ENCODE data around the gene CANT1. TPM values are rescaled to one million over a fixed set of nuclear protein-coding genes. Genes with fewer than 3 reads are reported as not detected.

The CANT1 gene
- total RNA-seq, 1 experiment from 2014 or later: 62.5 TPM

DNA sequence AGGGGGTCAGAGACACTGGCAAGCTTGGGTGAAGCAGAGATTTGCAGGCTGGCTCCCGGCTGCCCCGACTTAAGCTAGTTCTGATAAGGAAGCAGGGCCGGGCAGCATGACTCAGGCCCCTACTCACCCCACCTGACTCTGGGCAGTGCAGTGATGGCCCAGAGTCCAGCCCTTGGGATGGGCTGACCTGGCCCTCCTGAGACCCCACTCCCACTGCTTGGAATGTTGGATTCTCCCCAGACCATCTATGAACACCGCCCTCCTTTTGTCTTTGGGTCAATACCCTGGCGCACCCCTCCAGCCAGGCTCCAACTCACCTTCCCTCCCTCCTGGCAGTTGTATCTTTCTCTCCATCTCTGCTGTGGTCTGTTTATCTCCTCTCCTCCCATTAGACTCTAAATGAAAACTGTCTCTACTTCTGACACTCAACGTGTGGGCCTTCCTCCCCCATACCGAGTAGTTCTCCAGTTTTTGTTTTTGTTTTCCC lies 50.9 kb downstream of the CANT1 start:
- POLR2A ChIA-PET: interaction anchor here (0.6 to 1.3 kb wide), 2 partner anchors 119 to 152 kb away, joined by 3 read pairs; partner anchors contain the start of gene USP36
- intact Hi-C loops (cut with micrococcal nuclease): no loop called here
- H3K4me1 Mint-ChIP-seq (ENCODE audit: insufficient read depth, unreplicated experiment): peaks cover 11% of the 10 kb centered on the region
- H3K4me3 Mint-ChIP-seq (ENCODE audit: unreplicated experiment): no peak overlapping the region
- no peaks in the 10 kb centered on the region for H3K9me3 Mint-ChIP-seq (ENCODE audit: unreplicated experiment)
- no peak overlapping the region for H3K27ac Mint-ChIP-seq (ENCODE audit: low read depth, unreplicated experiment)
- DNase-seq (ENCODE audit: unreplicated experiment): no peak
- H3K36me3 Mint-ChIP-seq (ENCODE audit: insufficient read depth, unreplicated experiment): no peaks in the 10 kb centered on the region
- CTCF ChIA-PET: no interaction called here
- no TSS peak for BruUV-seq (replicated peaks)
- H3K27me3 Mint-ChIP-seq (ENCODE audit: insufficient read depth, unreplicated experiment): no peaks in the 10 kb centered on the region
- TF ChIP-seq, protein P1, sequence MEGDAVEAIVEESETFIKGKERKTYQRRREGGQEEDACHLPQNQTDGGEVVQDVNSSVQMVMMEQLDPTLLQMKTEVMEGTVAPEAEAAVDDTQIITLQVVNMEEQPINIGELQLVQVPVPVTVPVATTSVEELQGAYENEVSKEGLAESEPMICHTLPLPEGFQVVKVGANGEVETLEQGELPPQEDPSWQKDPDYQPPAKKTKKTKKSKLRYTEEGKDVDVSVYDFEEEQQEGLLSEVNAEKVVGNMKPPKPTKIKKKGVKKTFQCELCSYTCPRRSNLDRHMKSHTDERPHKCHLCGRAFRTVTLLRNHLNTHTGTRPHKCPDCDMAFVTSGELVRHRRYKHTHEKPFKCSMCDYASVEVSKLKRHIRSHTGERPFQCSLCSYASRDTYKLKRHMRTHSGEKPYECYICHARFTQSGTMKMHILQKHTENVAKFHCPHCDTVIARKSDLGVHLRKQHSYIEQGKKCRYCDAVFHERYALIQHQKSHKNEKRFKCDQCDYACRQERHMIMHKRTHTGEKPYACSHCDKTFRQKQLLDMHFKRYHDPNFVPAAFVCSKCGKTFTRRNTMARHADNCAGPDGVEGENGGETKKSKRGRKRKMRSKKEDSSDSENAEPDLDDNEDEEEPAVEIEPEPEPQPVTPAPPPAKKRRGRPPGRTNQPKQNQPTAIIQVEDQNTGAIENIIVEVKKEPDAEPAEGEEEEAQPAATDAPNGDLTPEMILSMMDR (IDR thresholded peaks at IDR 0.05; ENCODE audit: unreplicated experiment): no peak

DNA sequence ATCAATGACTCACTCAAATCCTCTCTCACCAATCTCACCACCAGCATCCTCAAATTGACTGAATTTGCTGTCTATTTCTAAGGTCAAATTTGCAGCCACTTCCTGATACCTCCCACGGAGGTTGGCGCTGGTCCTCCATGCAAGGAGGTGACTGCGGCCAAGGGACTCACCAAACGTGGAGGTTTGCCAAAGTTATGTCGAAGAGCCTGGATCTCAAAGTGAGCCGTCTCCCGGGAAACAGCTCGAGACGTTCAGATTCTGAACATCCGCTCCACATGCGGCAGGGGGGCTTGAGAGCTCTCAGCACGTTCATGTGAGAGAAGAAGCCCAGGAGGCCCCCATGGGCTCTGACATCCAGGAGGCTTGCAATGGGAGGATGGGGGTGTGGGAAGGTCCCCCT lies 52.4 kb downstream of the CANT1 start:
- Mint-ChIP-seq H3K4me3 (ENCODE audit: unreplicated experiment) (no peak overlapping the region), H3K4me1 (ENCODE audit: insufficient read depth, unreplicated experiment) (peaks cover 11% of the 10 kb centered on the region), H3K9me3 (ENCODE audit: unreplicated experiment) (no peaks in the 10 kb centered on the region), H3K27ac (ENCODE audit: low read depth, unreplicated experiment) (no peak overlapping the region), H3K27me3 (ENCODE audit: insufficient read depth, unreplicated experiment) (no peaks in the 10 kb centered on the region), H3K36me3 (ENCODE audit: insufficient read depth, unreplicated experiment) (no peaks in the 10 kb centered on the region)
- TF ChIP-seq, protein P1 (IDR thresholded peaks at IDR 0.05; ENCODE audit: unreplicated experiment): no peak
- POLR2A ChIA-PET: interaction anchor here (0.9 kb wide), 1 partner anchor 8 kb away, joined by 3 read pairs; no protein-coding TSS in a partner anchor
- CTCF ChIA-PET: interaction anchor here (1.1 kb wide), 1 partner anchor 14 kb away, joined by 7 read pairs; no protein-coding TSS in a partner anchor
- no TSS peak for BruUV-seq (replicated peaks)
- intact Hi-C loops (cut with micrococcal nuclease): no loop called here
- DNase-seq (ENCODE audit: unreplicated experiment): no peak

DNA sequence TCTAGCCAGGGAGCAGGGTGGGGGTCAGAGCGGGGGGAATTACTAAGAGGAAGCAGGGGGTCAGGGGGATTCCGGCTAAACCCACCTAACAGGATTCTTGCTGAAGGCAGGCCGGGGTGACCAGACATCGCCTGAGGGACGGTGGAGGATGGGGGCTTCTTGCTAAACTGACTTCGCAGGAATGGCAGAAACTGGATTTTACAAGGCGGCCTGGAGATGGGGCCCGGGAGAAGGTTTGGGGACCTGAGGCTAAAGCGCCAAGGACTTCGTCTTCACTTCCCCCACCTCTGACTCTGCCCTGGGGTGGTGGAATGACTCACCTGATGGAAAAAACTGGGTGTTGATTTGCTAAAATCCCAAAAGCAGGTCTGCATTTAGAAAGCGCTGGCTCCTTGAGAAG lies 53.3 kb downstream of the CANT1 start:
- H3K9me3 Mint-ChIP-seq (ENCODE audit: unreplicated experiment): no peaks in the 10 kb centered on the region
- ChIA-PET POLR2A (interaction anchor here (0.9 kb wide), 1 partner anchor 9 kb away, joined by 3 read pairs; no protein-coding TSS in a partner anchor), CTCF (interaction anchor here (0.6 to 1.1 kb wide), 3 partner anchors 15 to 85 kb away, joined by 3 to 7 read pairs (median 5); no protein-coding TSS in a partner anchor)
- no peak overlapping the region for H3K4me3 Mint-ChIP-seq (ENCODE audit: unreplicated experiment)
- TF ChIP-seq, protein P1 (IDR thresholded peaks at IDR 0.05; ENCODE audit: unreplicated experiment): no peak
- H3K4me1 Mint-ChIP-seq (ENCODE audit: insufficient read depth, unreplicated experiment): peaks cover 6% of the 10 kb centered on the region
- H3K36me3 Mint-ChIP-seq (ENCODE audit: insufficient read depth, unreplicated experiment): peaks cover 2% of the 10 kb centered on the region
- intact Hi-C loops (cut with micrococcal nuclease): no loop called here
- H3K27me3 Mint-ChIP-seq (ENCODE audit: insufficient read depth, unreplicated experiment): no peaks in the 10 kb centered on the region
- no peak for DNase-seq (ENCODE audit: unreplicated experiment)
- H3K27ac Mint-ChIP-seq (ENCODE audit: low read depth, unreplicated experiment): no peak overlapping the region
- no TSS peak for BruUV-seq (replicated peaks)

DNA sequence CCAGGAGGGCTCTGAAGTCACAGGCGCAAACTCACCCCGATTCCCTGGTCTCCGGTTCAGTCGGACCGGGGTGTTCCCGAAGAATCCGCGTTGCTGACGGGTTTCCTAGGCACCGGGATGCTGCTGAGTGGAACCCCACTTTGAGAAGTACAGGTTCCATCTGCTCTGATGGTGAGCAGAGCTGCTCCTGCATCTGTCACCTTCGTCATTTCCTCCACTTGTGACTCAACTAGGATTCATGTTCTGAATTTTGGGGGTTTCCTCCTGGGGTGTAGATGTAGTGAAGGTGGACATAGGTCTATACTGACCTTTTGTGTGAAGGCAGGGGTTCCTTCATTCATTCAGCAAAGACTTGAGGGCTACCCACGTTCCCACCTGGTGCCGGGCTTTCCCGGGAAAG lies 54.9 kb downstream of the CANT1 start:
- ChIA-PET CTCF (no interaction called here), POLR2A (no interaction called here)
- TF ChIP-seq, protein P1 (IDR thresholded peaks at IDR 0.05; ENCODE audit: unreplicated experiment): no peak
- no peak overlapping the region for H3K27ac Mint-ChIP-seq (ENCODE audit: low read depth, unreplicated experiment)
- DNase-seq (ENCODE audit: unreplicated experiment): no peak
- no peaks in the 10 kb centered on the region for H3K4me1 Mint-ChIP-seq (ENCODE audit: insufficient read depth, unreplicated experiment)
- no TSS peak for BruUV-seq (replicated peaks)
- peaks cover 5% of the 10 kb centered on the region for H3K36me3 Mint-ChIP-seq (ENCODE audit: insufficient read depth, unreplicated experiment)
- peaks cover 9% of the 10 kb centered on the region for H3K9me3 Mint-ChIP-seq (ENCODE audit: unreplicated experiment)
- H3K4me3 Mint-ChIP-seq (ENCODE audit: unreplicated experiment): no peak overlapping the region
- H3K27me3 Mint-ChIP-seq (ENCODE audit: insufficient read depth, unreplicated experiment): no peaks in the 10 kb centered on the region
- intact Hi-C loops (cut with micrococcal nuclease): no loop called here

Data from MCF 10A (cell line).